Activated T-cell treated with anti-CD3 and anti-CD28 coated beads, Interleukin-2, amount 50 U/mL, for 24 hours (primary cell): ENCODE data around the gene TXNDC2.

ENCODE experiments used
- DNase-seq: peaks from one replicate; pipeline ENCODE4 v3.0.0-alpha.2; 2020
- H3K27ac Mint-ChIP-seq: 2 replicates; pipeline ENCODE4 v1.8.0; 2020; ENCODE audit warnings: mild to moderate bottlenecking, mixed read lengths
- H3K27me3 Mint-ChIP-seq: 2 replicates; pipeline ENCODE4 v1.8.0; 2020; ENCODE audit warnings: mixed read lengths
- H3K36me3 Mint-ChIP-seq: 2 replicates; pipeline ENCODE4 v1.8.0; 2020; ENCODE audit warnings: low read depth, mixed read lengths
- H3K4me1 Mint-ChIP-seq: 2 replicates; pipeline ENCODE4 v1.8.0; 2020; ENCODE audit warnings: low read depth, mixed read lengths
- H3K4me3 Mint-ChIP-seq: 2 replicates; pipeline ENCODE4 v1.8.0; 2020; ENCODE audit warnings: mild to moderate bottlenecking, moderate library complexity, mixed read lengths
- H3K9me3 Mint-ChIP-seq: 2 replicates; pipeline ENCODE4 v1.8.0; 2020; ENCODE audit warnings: mixed read lengths

The TXNDC2 gene

DNA sequence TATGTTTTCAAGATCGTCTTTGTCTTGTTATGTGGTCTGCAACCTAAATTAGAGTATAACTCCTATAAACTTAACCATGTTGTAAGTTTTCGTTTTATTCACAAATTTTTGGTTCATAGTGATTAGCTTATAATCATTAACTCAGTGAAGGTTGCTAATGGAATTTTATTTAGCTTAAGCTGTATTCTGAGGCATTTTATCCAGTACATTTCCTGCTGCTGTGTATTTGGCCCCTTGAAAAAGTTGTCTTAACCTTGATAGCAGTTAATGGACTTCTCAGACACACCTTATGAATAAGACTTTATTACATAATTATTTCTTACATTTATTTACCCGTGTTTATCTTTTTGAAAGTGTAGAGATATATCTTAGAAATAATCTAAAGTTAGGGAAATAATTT, 48.5 kb downstream of the TXNDC2 start:
- no peaks in the 10 kb centered on the region for H3K9me3 Mint-ChIP-seq
- no peak overlapping the region for H3K4me3 Mint-ChIP-seq
- H3K36me3 Mint-ChIP-seq, result peaks cover 74% of the 10 kb centered on the region
- H3K4me1 Mint-ChIP-seq, result peaks cover 30% of the 10 kb centered on the region
- H3K27ac Mint-ChIP-seq, result no peak overlapping the region
- no peak for DNase-seq
- no peaks in the 10 kb centered on the region for H3K27me3 Mint-ChIP-seq
